HepG2 (cell line): ENCODE results near the gene PHKG2. TPM values are rescaled to one million over a fixed set of nuclear protein-coding genes. Genes with fewer than 3 reads are reported as not detected.

ENCODE experiments used
- ARID4A ChIP-seq: sonication (generic); formaldehyde crosslinking; IDR thresholded peaks from 2 replicates; pipeline ENCODE4 v1.5.0; 2020; ENCODE audit warnings: mild to moderate bottlenecking, missing genetic modification reagents, borderline replicate concordance
- CSRNP2 ChIP-seq: sonication (generic); formaldehyde crosslinking; conservative IDR thresholded peaks from 2 replicates; pipeline ENCODE4 v1.8.0; 2022; ENCODE audit warnings: low read depth, missing genetic modification reagents
- FOXP1 ChIP-seq, 2 experiments: fragments of 450-650 bp in 1 of 2; IDR thresholded peaks; 2 replicates each; pipeline ENCODE4 v1.6.1; 2017 to 2018; ENCODE audit warnings: antibody characterized with exemption in 1 of 2
- GATAD2A ChIP-seq: IDR thresholded peaks from 2 replicates; pipeline ENCODE4 v1.6.1; 2016
- HDAC1 ChIP-seq: sonication (generic); formaldehyde crosslinking; IDR thresholded peaks from 2 replicates; pipeline ENCODE4 v1.5.1; 2020; ENCODE audit warnings: mild to moderate bottlenecking, missing genetic modification reagents
- HNF1A ChIP-seq, 2 experiments: sonication (generic) in 1 of 2; formaldehyde crosslinking in 1 of 2; IDR thresholded peaks; 2 replicates each; pipeline versions ENCODE4 v1.4.0 to v1.6.1; 2016 to 2020; ENCODE audit warnings: borderline replicate concordance in 1 of 2, low read depth in 1 of 2, mild to moderate bottlenecking in 1 of 2, missing genetic modification reagents in 1 of 2
- RAD21 ChIP-seq: fragments of 450-650 bp; formaldehyde crosslinking; IDR thresholded peaks from 2 replicates; pipeline ENCODE4 v1.5.0; 2020; ENCODE audit warnings: mild to moderate bottlenecking
- RXRA ChIP-seq: sonication (generic); formaldehyde crosslinking; IDR thresholded peaks from 2 replicates; pipeline ENCODE4 v1.5.1; 2020; ENCODE audit warnings: missing genetic modification reagents
- SIN3A ChIP-seq: IDR thresholded peaks from 2 replicates; pipeline ENCODE4 v1.6.1; 2011; ENCODE audit warnings: low read depth, mild to moderate bottlenecking, control low read depth, low read length, borderline replicate concordance
- SMARCC2 ChIP-seq: fragments of 450-650 bp; IDR thresholded peaks from 2 replicates; pipeline ENCODE4 v1.6.1; 2017; ENCODE audit warnings: antibody characterized with exemption, mild to moderate bottlenecking
- STAT5B ChIP-seq: sonication (generic); formaldehyde crosslinking; IDR thresholded peaks from 2 replicates; pipeline ENCODE4 v1.4.0; 2020; ENCODE audit warnings: missing genetic modification reagents
- TARDBP ChIP-seq: sonication (generic); formaldehyde crosslinking; IDR thresholded peaks from 2 replicates; pipeline ENCODE4 v1.8.0; 2022; ENCODE audit warnings: mild to moderate bottlenecking, missing genetic modification reagents
- TP53 ChIP-seq: sonication (generic); formaldehyde crosslinking; conservative IDR thresholded peaks from 2 replicates; pipeline ENCODE4 v1.4.0; 2020; ENCODE audit warnings: missing genetic modification reagents
- U2AF2 ChIP-seq: fragments of 200-400 bp; formaldehyde crosslinking; IDR thresholded peaks from 2 replicates; pipeline ENCODE4 v1.6.1; 2017; ENCODE audit warnings: low read depth, mild to moderate bottlenecking, low read length
- ZFP90 ChIP-seq: sonication (generic); formaldehyde crosslinking; IDR thresholded peaks from 2 replicates; pipeline ENCODE4 v1.8.0; 2022; ENCODE audit warnings: missing genetic modification reagents, mild to moderate bottlenecking, inconsistent platforms, borderline replicate concordance
- ZNF547 ChIP-seq: sonication (generic); formaldehyde crosslinking; IDR thresholded peaks from 2 replicates; pipeline ENCODE4 v1.5.1; 2020; ENCODE audit warnings: mild to moderate bottlenecking, missing genetic modification reagents
- ZSCAN22 ChIP-seq: sonication (generic); formaldehyde crosslinking; IDR thresholded peaks from 2 replicates; pipeline ENCODE4 v1.4.0; 2020; ENCODE audit warnings: mild to moderate bottlenecking, missing genetic modification reagents
- polyA plus RNA-seq, 8 experiments: library from polyadenylated mRNA; depleted of rRNA in 3 of 8; stranded (reverse) in 7 of 8; unstranded in 1 of 8; fragments of >200 nt; fragmentation: Illumina TruSeq in 4 of 8; extraction: Trizol in 4 of 8; gene quantifications; 2 replicates each; pipeline versions ENCODE4 v1.2.1 to v1.2.3, GENCODE V29; 2011 to 2016; ENCODE audit warnings: low read depth in 4 of 8, missing spikeins in 1 of 8, mixed read lengths in 1 of 8; ENCODE audit not compliant: insufficient read depth in 1 of 8
- total RNA-seq, 5 experiments: library from RNA; depleted of rRNA; stranded (reverse); fragments of >200 nt; fragmentation: Illumina TruSeq; extraction: Trizol; gene quantifications; 2 replicates each; pipeline ENCODE4 v1.2.3, GENCODE V29; 2016; ENCODE audit warnings: low read depth in 1 of 5
- TF ChIP-seq, protein P1 (sequence below): sonication (generic); IDR thresholded peaks from 2 replicates; pipeline ENCODE4 v1.6.1; 2016; ENCODE audit warnings: low read depth, borderline replicate concordance

The PHKG2 gene
- total and polyA plus RNA-seq, 2 of the 13 experiments (the other 11 are each of a cell fraction or from before 2014, with no cell fraction given), result 37.4 to 42.1 TPM

- TF ChIP-seq ARID4A (CRISPR knock-in tag) (peak; percentile 64; the same call in 1 of the 2 replicates), RXRA (peak; percentile 97), U2AF2 (no peak), SIN3A (peak; percentile 83), TP53 (CRISPR knock-in tag) (0 out of 2 replicates have a peak, but pooled peaks have one; percentile 74), CSRNP2 (CRISPR knock-in tag) (no peak), HNF1A (IDR thresholded peaks at IDR 0.05; ENCODE audit: low read depth) (no peak), HNF1A (CRISPR knock-in tag; IDR thresholded peaks at IDR 0.05; ENCODE audit: borderline replicate concordance) (peak; percentile 41; the same call in 1 of the 2 replicates), FOXP1 (IDR thresholded peaks at IDR 0.05) (no peak), FOXP1 (CRISPR knock-in tag; IDR thresholded peaks at IDR 0.05) (no peak), RAD21 (CRISPR knock-in tag) (peak; percentile 29; the same call in 1 of the 2 replicates), ZNF547 (CRISPR knock-in tag) (no peak; the same call in 1 of the 2 replicates), ZFP90 (CRISPR knock-in tag) (no peak), TARDBP (CRISPR knock-in tag) (peak; percentile 76; the same call in 1 of the 2 replicates), SMARCC2 (no peak), GATAD2A (peak; percentile 48), ZSCAN22 (CRISPR knock-in tag) (peak; percentile 18; the same call in 1 of the 2 replicates), STAT5B (CRISPR knock-in tag) (0 out of 2 replicates have a peak, but pooled peaks have one; percentile 37), HDAC1 (peak; percentile 80; the same call in 1 of the 2 replicates)
- TF ChIP-seq, protein P1, sequence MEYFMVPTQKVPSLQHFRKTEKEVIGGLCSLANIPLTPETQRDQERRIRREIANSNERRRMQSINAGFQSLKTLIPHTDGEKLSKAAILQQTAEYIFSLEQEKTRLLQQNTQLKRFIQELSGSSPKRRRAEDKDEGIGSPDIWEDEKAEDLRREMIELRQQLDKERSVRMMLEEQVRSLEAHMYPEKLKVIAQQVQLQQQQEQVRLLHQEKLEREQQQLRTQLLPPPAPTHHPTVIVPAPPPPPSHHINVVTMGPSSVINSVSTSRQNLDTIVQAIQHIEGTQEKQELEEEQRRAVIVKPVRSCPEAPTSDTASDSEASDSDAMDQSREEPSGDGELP, result peak; percentile 40; the same call in 1 of the 2 replicates
Measured at GRCh38 chr16:30698816-30699614, 49.2 kb upstream of the PHKG2 start, which contains the start of gene SRCAP (continued).
